ENCODE results near the gene ZNF598. TPM values are rescaled to one million over a fixed set of nuclear protein-coding genes. Genes with fewer than 3 reads are reported as not detected.
A peak's percentile ranks its signal among the peaks of the same experiment; 100 is the strongest.

Gene ZNF598
- total and polyA plus RNA-seq, 4 experiments from 2014 or later, result 3.1 to 49.8 (median 29.3) TPM

- Histone ChIP-seq H3K4me1 (ENCODE audit: insufficient read depth, low read length) (peaks cover 15% of the 10 kb centered on the region), H3K4me3 (ENCODE audit: low read length in 2 of 2) (no peak overlapping the region), H3K27me3 (ENCODE audit: insufficient read depth, low read length) (no peaks in the 10 kb centered on the region), H3K36me3 (ENCODE audit: insufficient read depth, low read length) (no peaks in the 10 kb centered on the region), H3K9me3 (ENCODE audit: control insufficient read depth in 1 of 2, low read length in 2 of 2) (no peaks in the 10 kb centered on the region), H3K27ac (ENCODE audit: low read depth, low read length) (no peak overlapping the region)
- H3K4me3 Mint-ChIP-seq, result no peak overlapping the region
- ChIA-PET CTCF (ENCODE audit: partially characterized antibody) (interaction anchor here (0.7 kb wide), 1 partner anchor 75 kb away, joined by 3 read pairs; no protein-coding TSS in a partner anchor), POLR2A (ENCODE audit: partially characterized antibody) (interaction anchor here (0.6 to 1.6 kb wide), 2 partner anchors 125 to 274 kb away, joined by 4 read pairs; partner anchors contain the start of gene TRAF7)
- no peaks in the 10 kb centered on the region for H3K27me3 Mint-ChIP-seq
- intact Hi-C loops (cut with micrococcal nuclease), result no loop called here
- H3K4me1 Mint-ChIP-seq, result peaks cover 3 to 11% (median 7%) of the 10 kb centered on the region in 4 donors
- H3K9me3 Mint-ChIP-seq, result no peaks in the 10 kb centered on the region
- H3K27ac Mint-ChIP-seq, result no peak overlapping the region
- DNase-seq, result no peak
- H3K36me3 Mint-ChIP-seq, result no peaks in the 10 kb centered on the region
Observed at GRCh38 chr16:2030036-2030435, 20.4 kb upstream of the ZNF598 start.

GRCh38 chr16:2029350-2029749, 19.7 kb upstream of the ZNF598 start:
- no peaks in the 10 kb centered on the region for H3K27me3 ChIP-seq (ENCODE audit: insufficient read depth, low read length)
- H3K4me1 Mint-ChIP-seq, result peaks cover 3 to 11% (median 7%) of the 10 kb centered on the region in 4 donors
- H3K27ac ChIP-seq (ENCODE audit: low read depth, low read length), result no peak overlapping the region
- intact Hi-C loops (cut with micrococcal nuclease), result no loop called here
- CTCF ChIA-PET (ENCODE audit: partially characterized antibody), result no interaction called here
- H3K27ac Mint-ChIP-seq, result no peak overlapping the region
- no peaks in the 10 kb centered on the region for H3K36me3 ChIP-seq (ENCODE audit: insufficient read depth, low read length)
- H3K4me1 ChIP-seq (ENCODE audit: insufficient read depth, low read length), result peaks cover 15% of the 10 kb centered on the region
- POLR2A ChIA-PET (ENCODE audit: partially characterized antibody), result interaction anchor here (1.6 kb wide), 1 partner anchor 126 kb away, joined by 4 read pairs; the partner anchor contains the start of gene TRAF7
- no peaks in the 10 kb centered on the region for H3K9me3 Mint-ChIP-seq
- H3K36me3 Mint-ChIP-seq, result no peaks in the 10 kb centered on the region
- no peaks in the 10 kb centered on the region for H3K9me3 ChIP-seq (ENCODE audit: control insufficient read depth in 1 of 2, low read length in 2 of 2)
- DNase-seq, result no peak
- no peak overlapping the region for H3K4me3 ChIP-seq (ENCODE audit: low read length in 2 of 2)
- H3K4me3 Mint-ChIP-seq, result no peak overlapping the region
- no peaks in the 10 kb centered on the region for H3K27me3 Mint-ChIP-seq

DNA sequence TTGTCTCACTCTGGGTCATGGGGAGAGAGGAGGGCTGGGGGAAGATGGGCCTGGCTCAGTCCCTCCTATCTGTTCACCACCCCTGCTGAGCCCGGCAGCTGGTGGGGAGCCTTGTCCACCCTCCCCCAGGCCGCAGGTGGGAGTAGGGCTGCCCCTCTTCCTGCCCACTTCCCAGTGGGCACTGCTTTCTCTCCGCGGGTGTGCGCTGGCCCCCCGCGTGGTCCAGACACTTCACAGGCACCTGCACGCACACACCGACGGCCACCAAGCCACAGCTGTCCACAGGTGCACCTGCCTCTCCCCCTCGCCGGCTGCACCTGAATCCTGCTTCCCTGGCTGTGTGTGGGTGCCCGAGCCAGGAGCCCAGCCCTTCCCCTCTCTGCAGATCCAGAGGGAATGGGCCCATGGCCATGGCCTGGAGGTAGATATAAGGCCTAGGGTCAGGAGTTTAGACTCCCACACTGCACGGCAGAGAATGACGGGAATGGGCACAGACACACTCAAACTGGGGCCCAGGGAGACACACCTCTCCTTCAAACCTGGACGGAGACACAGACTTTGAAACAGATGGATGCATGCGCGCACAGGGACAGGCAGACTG, 19.1 kb upstream of the ZNF598 start:
- ChIA-PET POLR2A (ENCODE audit: partially characterized antibody) (no interaction called here), CTCF (ENCODE audit: partially characterized antibody) (interaction anchor here (1.4 kb wide), 1 partner anchor 112 kb away, joined by 9 read pairs; no protein-coding TSS in a partner anchor)
- Mint-ChIP-seq H3K27ac (no peak overlapping the region), H3K4me1 (peaks cover 4 to 15% (median 8%) of the 10 kb centered on the region in 4 donors), H3K9me3 (no peaks in the 10 kb centered on the region), H3K36me3 (no peaks in the 10 kb centered on the region), H3K27me3 (no peaks in the 10 kb centered on the region), H3K4me3 (no peak overlapping the region)
- DNase-seq, result no peak
- peaks cover 18% of the 10 kb centered on the region for H3K4me1 ChIP-seq (ENCODE audit: insufficient read depth, low read length)
- no peak overlapping the region for H3K4me3 ChIP-seq (ENCODE audit: low read length in 2 of 2)
- intact Hi-C loops (cut with micrococcal nuclease), result no loop called here
- H3K36me3 ChIP-seq (ENCODE audit: insufficient read depth, low read length), result no peaks in the 10 kb centered on the region
- H3K9me3 ChIP-seq (ENCODE audit: control insufficient read depth in 1 of 2, low read length in 2 of 2), result no peaks in the 10 kb centered on the region
- H3K27ac ChIP-seq (ENCODE audit: low read depth, low read length), result no peak overlapping the region
- no peaks in the 10 kb centered on the region for H3K27me3 ChIP-seq (ENCODE audit: insufficient read depth, low read length)

DNA sequence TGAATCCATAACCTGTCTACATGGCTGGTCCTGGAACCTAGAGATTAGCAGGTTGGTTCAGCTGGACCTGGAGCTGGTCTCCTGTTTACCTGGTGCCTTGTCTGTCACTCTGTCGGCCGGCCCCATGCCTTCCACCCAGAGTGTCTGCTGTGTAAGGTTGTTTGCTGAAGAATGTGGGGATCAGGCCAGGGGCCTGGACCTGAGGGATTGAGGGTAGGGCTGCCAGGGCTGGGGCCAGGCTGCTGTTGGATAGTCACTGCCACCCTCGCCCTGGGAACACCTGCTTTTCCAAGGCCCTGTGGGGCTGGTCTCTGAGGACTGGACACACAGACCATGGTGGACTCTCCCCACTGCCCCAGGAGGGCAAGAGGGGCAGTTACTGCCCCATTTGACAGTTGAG, 18.5 kb upstream of the ZNF598 start:
- peaks cover 24% of the 10 kb centered on the region for H3K4me1 ChIP-seq (ENCODE audit: insufficient read depth, low read length)
- peak overlapping the region in 7 of 8 donors; percentile 34 to 84 (median 77) for H3K4me3 Mint-ChIP-seq
- CTCF ChIA-PET (ENCODE audit: partially characterized antibody), result interaction anchor here (1.4 kb wide), 1 partner anchor 112 kb away, joined by 9 read pairs; no protein-coding TSS in a partner anchor

DNA sequence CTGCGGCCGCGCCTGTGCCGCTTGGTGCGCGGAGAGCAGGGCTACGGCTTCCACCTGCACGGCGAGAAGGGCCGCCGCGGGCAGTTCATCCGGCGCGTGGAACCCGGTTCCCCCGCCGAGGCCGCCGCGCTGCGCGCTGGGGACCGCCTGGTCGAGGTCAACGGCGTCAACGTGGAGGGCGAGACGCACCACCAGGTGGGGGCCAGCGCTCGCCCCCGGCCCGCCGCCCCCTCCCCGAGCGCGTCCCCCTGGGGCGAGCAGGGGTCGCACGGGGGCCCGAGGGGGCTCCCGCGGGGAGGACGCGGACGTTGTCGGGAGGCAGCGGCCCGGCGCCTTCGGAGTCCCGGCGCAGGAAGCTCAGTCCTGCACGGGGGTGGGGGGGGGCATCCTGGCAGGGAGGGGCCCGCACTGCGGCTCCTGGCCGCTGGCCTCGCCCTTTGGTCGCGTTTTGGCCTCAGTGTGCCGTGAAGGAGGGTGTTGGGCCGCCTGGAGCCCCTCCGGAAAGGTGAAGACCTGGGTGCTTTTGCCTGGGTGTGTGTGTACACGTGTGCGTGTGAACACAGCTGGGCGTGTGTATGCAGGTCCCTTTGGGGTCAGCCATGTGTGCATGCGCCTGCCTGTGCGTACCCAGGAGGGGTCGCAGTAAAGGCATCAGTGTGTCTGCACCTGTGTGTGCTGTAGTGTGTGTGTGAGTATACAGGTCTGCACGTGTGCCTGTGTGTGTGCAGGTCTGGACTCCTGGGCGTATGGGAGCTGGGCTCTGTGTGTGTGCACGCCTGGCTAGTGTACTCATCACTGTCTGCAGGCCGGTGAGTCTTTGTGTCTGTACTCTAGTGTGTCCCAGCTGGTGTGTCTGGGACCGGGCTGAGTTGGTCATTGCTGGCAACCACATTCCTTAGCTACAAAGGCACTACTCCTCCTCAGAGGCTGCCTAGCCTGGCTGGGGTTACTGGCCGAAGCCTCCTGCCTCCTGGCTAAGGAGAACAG, 17.7 kb upstream of the ZNF598 start:
- H3K9me3 ChIP-seq (ENCODE audit: control insufficient read depth in 1 of 2, low read length in 2 of 2), result no peaks in the 10 kb centered on the region
- no peaks in the 10 kb centered on the region for H3K9me3 Mint-ChIP-seq
- POLR2A ChIA-PET (ENCODE audit: partially characterized antibody), result interaction anchor here (1.0 to 2.0 kb wide), 6 partner anchors 19 to 197 kb away, joined by 3 to 13 read pairs (median 6); partner anchors contain the start of genes NTHL1, TRAF7 and TSC2
- peaks cover 29% of the 10 kb centered on the region for H3K4me1 ChIP-seq (ENCODE audit: insufficient read depth, low read length)
- H3K4me3 ChIP-seq (ENCODE audit: low read length in 2 of 2), result peak overlapping the region in 1 of 2 donors; percentile 23
- H3K4me1 Mint-ChIP-seq, result peaks cover 9 to 26% (median 16%) of the 10 kb centered on the region in 4 donors
- no peaks in the 10 kb centered on the region for H3K36me3 ChIP-seq (ENCODE audit: insufficient read depth, low read length)
- H3K27ac Mint-ChIP-seq, result peak overlapping the region in 3 of 7 donors; percentile 13 to 68 (median 53)
- no peaks in the 10 kb centered on the region for H3K36me3 Mint-ChIP-seq
- CTCF ChIA-PET (ENCODE audit: partially characterized antibody), result interaction anchor here (0.5 to 1.4 kb wide), 2 partner anchors 111 to 113 kb away, joined by 4 to 9 read pairs; no protein-coding TSS in a partner anchor
- H3K27ac ChIP-seq (ENCODE audit: low read depth, low read length), result no peak overlapping the region
- peak overlapping the region; percentile 76 to 86 (median 78) for H3K4me3 Mint-ChIP-seq
- H3K27me3 ChIP-seq (ENCODE audit: insufficient read depth, low read length), result no peaks in the 10 kb centered on the region
- H3K27me3 Mint-ChIP-seq, result peaks cover 2 to 8% of the 10 kb centered on the region in 2 donors
- DNase-seq, result peak in 2 of 5 donors; percentile 21 to 39
- intact Hi-C loops (cut with micrococcal nuclease), result no loop called here

More for the DNA sequence above, 18.5 kb upstream of the ZNF598 start:
- Histone ChIP-seq H3K27me3 (ENCODE audit: insufficient read depth, low read length) (no peaks in the 10 kb centered on the region), H3K9me3 (ENCODE audit: control insufficient read depth in 1 of 2, low read length in 2 of 2) (no peaks in the 10 kb centered on the region), H3K4me3 (ENCODE audit: low read length in 2 of 2) (no peak overlapping the region), H3K27ac (ENCODE audit: low read depth, low read length) (no peak overlapping the region), H3K36me3 (ENCODE audit: insufficient read depth, low read length) (no peaks in the 10 kb centered on the region)
- Mint-ChIP-seq H3K27me3 (peaks cover 0 to 2% of the 10 kb centered on the region in 2 donors), H3K27ac (no peak overlapping the region), H3K4me1 (peaks cover 5 to 18% (median 11%) of the 10 kb centered on the region in 4 donors), H3K9me3 (no peaks in the 10 kb centered on the region), H3K36me3 (no peaks in the 10 kb centered on the region)
- DNase-seq, result no peak
- POLR2A ChIA-PET (ENCODE audit: partially characterized antibody), result interaction anchor here (1.1 to 2.0 kb wide), 3 partner anchors 19 to 126 kb away, joined by 5 to 13 read pairs (median 8); partner anchors contain the start of genes NTHL1, TRAF7 and TSC2
- intact Hi-C loops (cut with micrococcal nuclease), result no loop called here

- H3K4me3 Mint-ChIP-seq, result peak within 1 kb of the TSS; percentile 76 to 86 (median 78)
- Histone ChIP-seq H3K27ac (ENCODE audit: low read depth, low read length) (no peak within 1 kb of the TSS), H3K4me3 (ENCODE audit: low read length in 2 of 2) (peak within 1 kb of the TSS in 1 of 2 donors; percentile 23), H3K9me3 (ENCODE audit: control insufficient read depth in 1 of 2, low read length in 2 of 2) (no peaks in the 10 kb centered on the region), H3K27me3 (ENCODE audit: insufficient read depth, low read length) (peaks cover 3% of the 10 kb centered on the region), H3K4me1 (ENCODE audit: insufficient read depth, low read length) (peaks cover 29% of the 10 kb centered on the region), H3K36me3 (ENCODE audit: insufficient read depth, low read length) (no peaks in the 10 kb centered on the region)
- ChIA-PET CTCF (ENCODE audit: partially characterized antibody) (no interaction called here), POLR2A (ENCODE audit: partially characterized antibody) (interaction anchor here (1.0 to 2.0 kb wide), 5 partner anchors 22 to 198 kb away, joined by 3 to 13 read pairs (median 7); partner anchors contain the start of genes NTHL1, TRAF7 and TSC2)
- intact Hi-C loops (cut with micrococcal nuclease), result no loop called here
- H3K27me3 Mint-ChIP-seq, result peaks cover 3 to 11% of the 10 kb centered on the region in 2 donors
- H3K4me1 Mint-ChIP-seq, result peaks cover 9 to 26% (median 16%) of the 10 kb centered on the region in 4 donors
- no peaks in the 10 kb centered on the region for H3K9me3 Mint-ChIP-seq
- peak within 1 kb of the TSS in 4 of 7 donors; percentile 13 to 68 (median 58) for H3K27ac Mint-ChIP-seq
- peak in 4 of 5 donors; percentile 22 to 43 (median 30) for DNase-seq
- no peaks in the 10 kb centered on the region for H3K36me3 Mint-ChIP-seq
Observed at GRCh38 chr16:2026461-2027023, 16.9 kb upstream of the ZNF598 start, which contains the start of gene NHERF2. Gene NHERF2, plus strand, starts transcription at chr16:2026902. Its CDS starts 104 bp downstream, at chr16:2027006.

All from CD4-positive, alpha-beta memory T cell (primary cell).